ENCODE data around the gene ADAM22.

Gene ADAM22

DNA sequence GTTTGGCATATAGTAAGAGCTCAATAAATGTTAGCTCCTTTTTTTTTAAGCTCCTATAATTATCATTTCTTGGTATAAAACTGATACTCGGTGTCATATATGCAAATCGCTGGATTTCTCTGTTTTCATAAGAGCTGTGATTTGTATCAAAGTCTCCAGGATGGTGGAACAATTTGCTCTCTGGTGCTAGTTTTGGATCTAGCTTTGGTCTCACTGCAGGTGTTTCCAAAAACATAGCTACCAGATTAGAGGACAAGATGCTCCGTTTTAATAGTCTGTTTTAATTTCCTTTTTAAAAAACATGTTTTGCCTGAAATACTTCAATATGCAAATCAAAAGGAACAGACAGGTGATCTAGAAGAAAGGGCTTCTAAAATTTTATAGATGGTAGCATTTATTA is 25.3 kb downstream of the ADAM22 start:
- DNase-seq (ENCODE audit: low spot score), result no peak

GRCh38 chr7:87960239-87960638 is 26.2 kb downstream of the ADAM22 start:
- no peak for DNase-seq (ENCODE audit: low spot score)

- no peak for DNase-seq (ENCODE audit: low spot score)
Observed at GRCh38 chr7:87961754-87962153, 27.7 kb downstream of the ADAM22 start.

DNA sequence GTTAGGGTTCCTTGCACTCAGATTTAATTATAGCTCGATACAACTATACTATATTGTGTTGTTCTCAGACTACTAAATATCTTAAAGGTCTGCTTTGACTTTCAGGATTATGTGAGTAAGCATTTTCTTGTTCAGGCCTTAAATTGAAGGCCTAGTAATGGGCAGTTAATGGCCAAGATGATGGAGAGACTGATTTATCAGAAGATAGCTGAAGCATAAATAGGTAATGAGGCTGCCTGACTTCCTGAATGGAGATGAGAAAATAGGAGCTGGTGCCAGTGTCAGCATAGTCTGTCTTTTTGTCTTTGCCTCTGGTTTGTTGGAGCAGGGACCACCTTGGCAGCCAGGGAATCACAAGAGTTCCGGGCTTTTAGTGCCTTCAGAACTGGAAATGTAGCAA is 32.2 kb downstream of the ADAM22 start:
- no peak for DNase-seq (ENCODE audit: low spot score)

DNA sequence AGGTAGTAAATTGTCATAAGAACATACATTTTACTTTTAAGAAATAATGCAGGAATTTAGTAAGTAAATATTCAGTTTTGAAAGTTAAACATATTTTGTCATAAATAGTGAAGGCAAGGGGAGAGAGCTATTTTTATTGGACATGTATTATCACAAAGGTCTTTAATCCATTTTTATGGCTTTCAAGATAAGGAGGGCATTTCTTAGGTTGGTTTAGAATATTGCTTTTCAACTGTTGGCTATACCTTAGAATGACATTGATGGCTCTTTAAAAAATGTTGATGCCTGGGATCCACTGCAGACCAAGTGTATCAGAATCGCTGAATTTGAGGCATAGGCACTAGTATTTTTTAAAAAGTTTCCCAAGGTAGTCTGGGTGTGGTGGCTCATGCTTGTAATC is 34.0 kb downstream of the ADAM22 start:
- DNase-seq (ENCODE audit: low spot score), result no peak

GRCh38 chr7:87982116-87982515 is 48.1 kb downstream of the ADAM22 start:
- DNase-seq (ENCODE audit: low spot score), result no peak

- no peak for DNase-seq (ENCODE audit: low spot score)
Observed at GRCh38 chr7:87984088-87984487, 50.0 kb downstream of the ADAM22 start.

GRCh38 chr7:87993269-87993668 is 59.2 kb downstream of the ADAM22 start:
- no peak for DNase-seq (ENCODE audit: low spot score)

DNA sequence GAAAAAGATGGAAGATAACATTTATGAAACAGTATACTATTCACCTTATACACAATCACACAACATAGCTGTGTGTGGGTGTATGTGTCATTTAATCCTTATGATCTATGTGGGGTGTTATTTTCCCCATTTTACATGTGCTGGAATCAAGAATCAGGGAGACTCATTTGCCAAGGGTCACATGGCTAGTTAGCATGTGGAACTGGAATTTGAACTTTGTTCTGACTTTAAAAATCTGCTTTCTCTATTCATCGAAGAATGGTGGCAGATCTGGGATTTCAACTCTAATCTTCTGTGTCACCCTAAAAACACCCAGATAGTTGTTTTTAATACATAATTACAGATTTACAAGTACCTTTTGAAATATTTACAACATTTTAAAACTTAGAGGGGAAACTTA is 65.2 kb downstream of the ADAM22 start:
- no peak for DNase-seq (ENCODE audit: low spot score)

DNA sequence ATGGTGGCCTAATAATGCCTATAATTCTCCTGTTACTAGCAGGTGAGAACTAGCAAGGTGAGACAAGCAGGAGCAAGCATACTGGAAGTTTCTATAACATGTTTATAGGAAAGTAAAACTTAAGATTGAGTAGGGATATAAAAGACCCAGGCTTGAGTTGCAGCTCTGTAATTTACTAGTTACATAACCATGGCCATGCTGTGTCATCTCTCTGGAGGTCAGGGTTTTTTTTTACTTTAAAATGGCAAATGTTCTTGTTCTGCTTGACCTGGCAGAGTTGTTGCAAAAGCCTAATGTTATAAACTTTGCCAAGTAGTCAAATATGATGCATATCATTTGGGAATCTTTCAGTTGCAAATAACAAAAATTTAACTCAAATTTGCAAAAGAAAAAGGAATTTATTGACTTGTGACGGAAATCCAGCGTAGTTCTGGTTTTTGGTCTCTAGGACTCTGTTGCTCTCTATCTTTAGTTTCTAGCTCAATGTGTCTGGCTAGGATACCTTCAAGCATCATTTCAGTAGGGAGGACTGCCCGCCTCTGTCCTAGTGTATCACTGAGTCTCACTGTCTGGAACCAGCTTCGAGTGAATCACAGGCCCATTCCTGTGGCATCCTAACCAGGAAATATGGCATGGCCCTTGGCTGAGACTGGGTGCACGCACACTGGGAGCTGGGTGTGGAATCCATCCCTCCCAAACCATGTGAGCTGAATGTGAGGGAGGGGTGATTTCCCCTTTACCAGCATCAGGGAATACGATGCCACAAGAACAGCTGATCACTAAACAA is 67.9 kb downstream of the ADAM22 start:
- no peak for DNase-seq (ENCODE audit: low spot score)

DNA sequence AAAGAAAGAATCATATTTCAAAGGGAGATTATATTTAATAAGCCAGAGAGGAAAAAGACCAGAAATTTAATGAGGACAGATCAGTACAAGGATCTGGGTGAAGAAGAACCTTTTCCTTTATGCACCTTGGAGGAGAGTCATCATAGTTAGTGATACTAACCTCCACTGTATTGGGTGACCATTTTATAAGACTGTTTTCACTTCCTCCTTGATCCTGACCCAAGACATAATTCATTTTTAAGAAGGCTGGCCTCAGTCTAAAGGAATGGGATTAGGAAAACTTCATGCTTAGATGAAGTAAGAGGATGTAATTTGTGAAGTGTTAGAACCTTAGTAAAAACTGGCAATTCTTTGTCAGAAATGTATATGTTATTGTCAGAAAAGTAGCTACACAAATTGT is 68.6 kb downstream of the ADAM22 start:
- DNase-seq (ENCODE audit: low spot score), result no peak

DNA sequence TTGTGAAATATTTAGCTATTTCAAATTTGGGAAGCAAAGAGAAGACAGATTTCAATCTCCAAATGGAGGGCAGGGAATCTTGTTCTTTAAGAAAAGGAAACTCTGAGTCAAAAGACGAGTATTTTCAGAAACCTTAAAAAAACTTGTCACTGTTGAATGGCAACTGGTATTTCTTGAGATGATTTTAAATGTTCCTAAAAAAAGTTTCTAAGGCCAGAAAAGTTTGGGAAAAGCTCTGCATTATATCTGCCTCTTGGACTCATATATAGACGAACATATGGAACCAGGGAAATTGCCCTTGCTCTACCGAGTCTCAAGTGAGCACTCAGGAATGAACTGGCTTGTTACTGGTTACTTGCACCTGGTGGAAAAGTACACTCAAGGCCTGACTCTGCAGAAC is 69.5 kb downstream of the ADAM22 start:
- no peak for DNase-seq (ENCODE audit: low spot score)

DNA sequence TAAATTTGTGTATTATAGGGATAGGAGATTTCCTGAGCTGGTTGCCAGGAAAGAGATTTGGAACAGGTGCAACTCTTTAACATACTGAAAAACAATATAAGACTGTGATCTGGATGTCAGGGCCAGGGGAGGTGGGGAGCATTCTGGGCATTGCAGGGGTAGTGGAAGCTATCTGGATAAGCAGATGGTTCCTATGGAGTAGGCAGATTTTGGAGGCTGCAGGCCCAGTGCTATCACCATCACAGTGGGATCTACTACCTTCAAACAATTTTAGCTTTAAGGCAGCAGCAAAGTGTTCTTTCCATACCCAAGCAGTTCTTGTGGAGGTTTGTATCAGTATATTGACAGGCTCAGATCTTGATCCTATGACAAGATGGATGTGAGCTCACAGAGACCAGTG is 71.1 kb downstream of the ADAM22 start:
- DNase-seq (ENCODE audit: low spot score), result peak; percentile 10

- no peak for DNase-seq (ENCODE audit: low spot score)
Observed at GRCh38 chr7:88009651-88010050, 75.6 kb downstream of the ADAM22 start.

DNA sequence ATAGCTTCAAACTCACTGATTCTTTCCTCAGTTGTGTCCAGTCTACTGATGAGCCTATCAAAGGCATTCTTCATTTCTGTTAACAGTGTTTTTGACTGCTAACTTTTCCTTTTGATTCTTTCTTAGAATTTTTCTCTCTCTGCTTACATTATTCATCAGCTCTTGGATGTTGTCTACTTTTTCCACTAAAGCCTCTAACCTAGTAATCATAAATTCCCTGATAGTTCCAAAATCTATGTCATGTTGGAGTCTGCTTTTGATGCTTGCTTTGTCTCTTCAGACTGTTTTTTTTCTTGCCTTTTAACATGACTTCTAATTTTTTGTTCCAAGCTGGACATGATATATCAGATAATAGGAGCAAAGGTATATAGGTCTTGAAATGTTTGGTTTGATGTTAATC is 78.0 kb downstream of the ADAM22 start:
- no peak for DNase-seq (ENCODE audit: low spot score)

GRCh38 chr7:88013981-88014380 is 79.9 kb downstream of the ADAM22 start:
- no peak for DNase-seq (ENCODE audit: low spot score)

- DNase-seq (ENCODE audit: low spot score), result no peak
Observed at GRCh38 chr7:88014581-88014980, 80.5 kb downstream of the ADAM22 start.

DNA sequence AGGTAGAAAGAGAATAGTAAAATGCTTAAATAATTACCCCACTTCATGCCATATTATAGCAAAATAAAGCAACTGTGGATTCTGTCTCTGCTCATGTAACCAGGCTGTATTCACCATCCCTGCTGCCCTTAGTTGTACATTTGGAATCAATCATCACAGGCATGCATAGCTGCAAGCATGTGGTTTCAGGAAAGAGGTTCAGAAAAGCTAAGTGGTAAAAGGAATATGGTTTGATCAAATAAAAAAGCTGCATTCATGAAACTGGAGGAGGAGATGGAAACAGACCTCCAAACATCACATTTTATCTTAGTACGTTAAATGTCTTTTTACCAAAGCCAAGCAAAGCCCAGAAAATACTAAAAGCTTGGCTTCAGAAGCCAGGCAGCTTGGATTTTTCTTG is 81.3 kb downstream of the ADAM22 start:
- no peak for DNase-seq (ENCODE audit: low spot score)

DNA sequence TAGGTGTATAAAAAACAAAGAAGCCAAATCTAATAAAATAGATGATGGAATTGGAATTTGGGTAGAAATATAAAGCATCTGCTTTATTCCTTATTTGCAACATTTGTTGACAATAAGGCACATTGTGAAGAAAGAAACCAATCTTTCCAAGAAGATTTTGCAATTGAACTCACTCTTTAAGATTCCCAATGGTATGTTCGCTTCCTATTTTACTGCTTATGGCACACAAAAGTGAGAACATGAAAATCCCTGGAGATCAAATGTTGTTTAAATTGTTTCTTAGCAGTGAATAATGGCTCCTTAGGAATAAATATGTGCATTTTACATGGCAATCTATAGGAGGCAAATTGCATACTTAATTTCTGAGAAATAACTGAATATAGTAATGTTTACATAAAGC is 84.5 kb downstream of the ADAM22 start:
- DNase-seq (ENCODE audit: low spot score), result no peak

- no peak for DNase-seq (ENCODE audit: low spot score)
Observed at GRCh38 chr7:88020953-88021665, 87.1 kb downstream of the ADAM22 start.

GRCh38 chr7:88027724-88028123 is 93.7 kb downstream of the ADAM22 start:
- DNase-seq (ENCODE audit: low spot score), result no peak

DNA sequence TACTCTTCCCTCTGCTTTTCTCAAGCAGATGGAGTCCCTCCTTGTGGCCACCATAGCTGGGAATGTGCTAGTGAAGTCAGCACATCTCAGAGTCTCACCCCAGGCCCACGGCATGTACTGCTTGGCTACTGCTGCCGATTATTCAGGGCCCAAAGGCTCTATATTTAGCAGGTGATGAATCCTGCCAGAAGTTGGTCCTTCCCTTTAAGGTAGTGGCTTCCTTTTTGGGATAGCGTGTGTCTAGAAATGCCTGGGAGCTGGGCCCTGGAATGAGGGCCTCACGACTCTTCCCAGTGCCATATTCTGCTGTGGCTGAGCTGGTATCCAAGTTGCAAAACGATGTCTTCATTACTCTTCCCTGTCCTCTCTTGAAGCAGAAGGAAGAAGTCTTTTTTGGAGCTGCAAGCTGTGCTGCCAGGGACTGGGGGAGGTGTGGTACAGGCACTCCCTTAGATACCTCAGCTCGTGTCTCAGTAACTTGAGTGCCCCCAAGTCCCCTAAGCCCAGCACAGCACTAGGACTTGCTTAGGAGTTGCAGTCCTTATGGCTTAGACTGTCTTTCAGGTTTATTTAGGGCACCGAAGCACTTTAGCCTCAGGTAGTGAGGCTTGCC is 100.1 kb downstream of the ADAM22 start:
- no peak for DNase-seq (ENCODE audit: low spot score)

DNA sequence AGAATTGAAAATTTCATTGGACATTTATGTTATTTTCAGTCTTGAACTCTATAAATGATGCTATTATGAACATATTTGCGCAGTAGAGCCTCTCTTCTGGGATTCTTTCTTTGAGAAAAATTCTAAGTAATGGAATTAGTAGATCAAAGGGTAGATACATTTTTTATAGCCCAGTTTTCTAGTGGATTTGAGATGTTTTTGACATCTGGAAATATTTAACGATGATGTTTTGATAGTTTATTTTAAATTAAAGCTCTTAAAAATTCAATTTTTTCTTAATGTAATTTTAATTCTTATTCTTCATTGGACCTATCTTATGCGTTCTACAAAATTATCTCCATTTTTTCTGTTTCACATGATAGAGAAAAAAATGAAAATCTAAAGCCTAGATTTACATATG is 103.0 kb downstream of the ADAM22 start:
- DNase-seq (ENCODE audit: low spot score), result no peak
